Liver (tissue), 9 donors: ENCODE measurements around the gene USP48. TPM values are rescaled to one million over a fixed set of nuclear protein-coding genes. Genes with fewer than 3 reads are reported as not detected.

Experiments
- DNase-seq: peaks from one replicate; pipeline ENCODE4 v3.0.0-alpha.2; 2017; ENCODE audit warnings: low spot score
- H3K27ac ChIP-seq, 2 donors: one replicate each; pipeline ENCODE4 v1.7.0; 2013; ENCODE audit warnings: inconsistent platforms in 2 of 2, low read length in 2 of 2, control low read depth in 1 of 2, low read depth in 1 of 2, mild to moderate bottlenecking in 1 of 2
- H3K27me3 ChIP-seq, 4 donors: one replicate each; pipeline versions ENCODE4 v1.6.1 to v1.7.0; 2013; ENCODE audit warnings: low read length in 3 of 4, inconsistent platforms in 1 of 4, mild to moderate bottlenecking in 1 of 4, moderate library complexity in 1 of 4; ENCODE audit not compliant: control insufficient read depth in 4 of 4, insufficient read depth in 4 of 4
- H3K36me3 ChIP-seq, 4 donors: one replicate each; pipeline versions ENCODE4 v1.6.1 to v1.7.0; 2013; ENCODE audit warnings: low read length in 3 of 4, mild to moderate bottlenecking in 3 of 4, low read depth in 1 of 4, moderate library complexity in 1 of 4; ENCODE audit not compliant: control insufficient read depth in 4 of 4, insufficient read depth in 3 of 4
- H3K4me1 ChIP-seq, 4 donors: one replicate each; pipeline versions ENCODE4 v1.6.1 to v1.7.0; 2013; ENCODE audit warnings: low read length in 3 of 4, mild to moderate bottlenecking in 3 of 4, moderate library complexity in 1 of 4; ENCODE audit not compliant: control insufficient read depth in 4 of 4, insufficient read depth in 4 of 4
- H3K4me3 ChIP-seq, 3 donors: one replicate each; pipeline versions ENCODE4 v1.6.1 to v1.7.0; 2013; ENCODE audit warnings: low read length in 3 of 3, control low read depth in 1 of 3, low read depth in 1 of 3, mild to moderate bottlenecking in 1 of 3
- H3K9ac ChIP-seq, 2 donors: one replicate each; pipeline ENCODE4 v1.7.0; 2013; ENCODE audit warnings: low read length in 2 of 2, mild to moderate bottlenecking in 2 of 2, moderate library complexity in 2 of 2, control low read depth in 1 of 2, low read depth in 1 of 2
- H3K9me3 ChIP-seq, 4 donors: one replicate each; pipeline versions ENCODE4 v1.6.1 to v1.7.0; 2013; ENCODE audit warnings: low read length in 3 of 4; ENCODE audit not compliant: control insufficient read depth in 4 of 4
- ATF3 ChIP-seq: IDR thresholded peaks from 2 replicates; pipeline ENCODE4 v1.6.1; 2016; ENCODE audit warnings: antibody characterized with exemption
- CTCF ChIP-seq: fragments of 150-350 bp; IDR thresholded peaks from 2 replicates; pipeline ENCODE4 v1.5.1; 2017; ENCODE audit warnings: improper control_type of control experiment, low read depth, low read length; ENCODE audit not compliant: missing input control
- EGR1 ChIP-seq, 2 donors: IDR thresholded peaks; 2 replicates each; pipeline ENCODE4 v1.6.1; 2016 to 2018; ENCODE audit warnings: antibody characterized with exemption in 2 of 2, low read depth in 2 of 2
- FOXA1 ChIP-seq: IDR thresholded peaks from 2 replicates; pipeline ENCODE4 v1.6.1; 2016; ENCODE audit warnings: antibody characterized with exemption
- FOXA2 ChIP-seq: IDR thresholded peaks from 2 replicates; pipeline ENCODE4 v1.6.1; 2016; ENCODE audit warnings: antibody characterized with exemption
- GABPA ChIP-seq, 2 donors: IDR thresholded peaks in 1 of 2; conservative IDR thresholded peaks in 1 of 2; 2 replicates each; pipeline ENCODE4 v1.6.1; 2016; ENCODE audit warnings: antibody characterized with exemption in 2 of 2, mild to moderate bottlenecking in 1 of 2, moderate library complexity in 1 of 2
- HNF4A ChIP-seq, 2 donors: conservative IDR thresholded peaks; 2 replicates each; pipeline ENCODE4 v1.6.1; 2016; ENCODE audit warnings: antibody characterized with exemption in 2 of 2, mild to moderate bottlenecking in 2 of 2
- HNF4G ChIP-seq: IDR thresholded peaks from 2 replicates; pipeline ENCODE4 v1.6.1; 2016; ENCODE audit warnings: antibody characterized with exemption
- NR2F2 ChIP-seq: IDR thresholded peaks from 2 replicates; pipeline ENCODE4 v1.6.1; 2016; ENCODE audit warnings: antibody characterized with exemption
- RAD21 ChIP-seq, 2 donors: IDR thresholded peaks; 2 replicates each; pipeline ENCODE4 v1.6.1; 2016; ENCODE audit warnings: antibody characterized with exemption in 2 of 2, mild to moderate bottlenecking in 2 of 2
- REST ChIP-seq: IDR thresholded peaks from 2 replicates; pipeline ENCODE4 v1.6.1; 2016; ENCODE audit warnings: antibody characterized with exemption, mild to moderate bottlenecking
- RXRA ChIP-seq, 2 donors: IDR thresholded peaks; 2 replicates each; pipeline ENCODE4 v1.6.1; 2017 to 2018; ENCODE audit warnings: antibody characterized with exemption in 2 of 2, mild to moderate bottlenecking in 1 of 2
- TAF1 ChIP-seq: conservative IDR thresholded peaks from 2 replicates; pipeline ENCODE4 v1.6.1; 2016; ENCODE audit warnings: antibody characterized with exemption, mild to moderate bottlenecking
- YY1 ChIP-seq: IDR thresholded peaks from 2 replicates; pipeline ENCODE4 v1.6.1; 2016; ENCODE audit warnings: antibody characterized with exemption, mild to moderate bottlenecking
- ZBTB33 ChIP-seq: IDR thresholded peaks from 2 replicates; pipeline ENCODE4 v1.6.1; 2016; ENCODE audit warnings: antibody characterized with exemption
- WGBS: extraction: QIAGEN DNeasy Blood & Tissue Kit; methylation state at CpG from one replicate; pipeline ENCODE4 v1.1.7; 2013; 5-methylcytosine and 5-hydroxymethylcytosine counted together
- polyA plus RNA-seq, 2 donors: library from polyadenylated mRNA; stranded (reverse) in 1 of 2; unstranded in 1 of 2; fragments of 200-250 nt in 1 of 2; fragments of >200 nt in 1 of 2; fragmentation: Nextera tagmentation in 1 of 2; extraction: Ambion mirVana in 1 of 2; gene quantifications; one replicate each; pipeline versions ENCODE4 v1.2.1 to v1.2.3, GENCODE V29; 2013 to 2015
- total RNA-seq, 2 donors: library from RNA; depleted of rRNA; stranded (reverse); fragments of >200 nt; gene quantifications; one replicate each; pipeline ENCODE4 v1.2.3, GENCODE V29; 2014
- donor health status: healthy.
- donor health status: healthy.
- donor health status: healthy.
- donor health status: healthy.
- donor health status: healthy.

The USP48 gene
- total and polyA plus RNA-seq, 4 donors = 7.8 to 34.9 (median 23.1) TPM

GRCh38 chr1:21637514-21637913, 145.4 kb downstream of the USP48 start (continued):
- TF ChIP-seq HNF4G (no peak), ZBTB33 (no peak), ATF3 (no peak)

- Histone ChIP-seq H3K36me3 (no peaks in the 10 kb centered on the region), H3K9ac (no peak overlapping the region), H3K4me1 (peaks cover 0 to 17% (median 12%) of the 10 kb centered on the region in 4 donors), H3K27me3 (no peaks in the 10 kb centered on the region), H3K27ac (no peak overlapping the region), H3K9me3 (no peaks in the 10 kb centered on the region), H3K4me3 (no peak overlapping the region)
- no peak for TF ChIP-seq CTCF
- TF ChIP-seq YY1 = no peak
- TF ChIP-seq FOXA2 = no peak
- no peak for TF ChIP-seq NR2F2
- no peak for TF ChIP-seq RXRA (IDR thresholded peaks at IDR 0.05)
- TF ChIP-seq FOXA1 = no peak
- no peak for TF ChIP-seq REST
- no peak for DNase-seq
- 97% methylated on average over 2 of the region's 2 CpGs for WGBS
Observed at GRCh38 chr1:21636029-21636428, 146.9 kb downstream of the USP48 start.

GRCh38 chr1:21634806-21635535, 148.0 kb downstream of the USP48 start:
- Histone ChIP-seq H3K4me3 (no peak overlapping the region), H3K36me3 (no peaks in the 10 kb centered on the region), H3K9me3 (no peaks in the 10 kb centered on the region), H3K27ac (no peak overlapping the region), H3K4me1 (peaks cover 0 to 17% (median 12%) of the 10 kb centered on the region in 4 donors), H3K27me3 (no peaks in the 10 kb centered on the region), H3K9ac (no peak overlapping the region)
- no peak for DNase-seq
- 75% methylated on average over 12 of the region's 12 CpGs for WGBS
- TF ChIP-seq FOXA1 (no peak), HNF4G (no peak), RAD21 (IDR thresholded peaks at IDR 0.05) (no peak), CTCF (no peak), RXRA (IDR thresholded peaks at IDR 0.05) (no peak), GABPA (IDR thresholded peaks at IDR 0.05 in 1 of 2, conservative IDR thresholded peaks at IDR 0.05 in 1 of 2) (no peak), FOXA2 (no peak), HNF4A (conservative IDR thresholded peaks at IDR 0.05) (no peak), TAF1 (no peak), REST (no peak), EGR1 (IDR thresholded peaks at IDR 0.05; ENCODE audit: low read depth in 2 of 2) (no peak), YY1 (no peak)
